Measurements from ENCODE around the gene RAB11FIP5. TPM values are rescaled to one million over a fixed set of nuclear protein-coding genes. Genes with fewer than 3 reads are reported as not detected.

The RAB11FIP5 gene
- total and polyA plus RNA-seq, 4 donors: 10.0 to 23.8 (median 11.8) TPM

DNA sequence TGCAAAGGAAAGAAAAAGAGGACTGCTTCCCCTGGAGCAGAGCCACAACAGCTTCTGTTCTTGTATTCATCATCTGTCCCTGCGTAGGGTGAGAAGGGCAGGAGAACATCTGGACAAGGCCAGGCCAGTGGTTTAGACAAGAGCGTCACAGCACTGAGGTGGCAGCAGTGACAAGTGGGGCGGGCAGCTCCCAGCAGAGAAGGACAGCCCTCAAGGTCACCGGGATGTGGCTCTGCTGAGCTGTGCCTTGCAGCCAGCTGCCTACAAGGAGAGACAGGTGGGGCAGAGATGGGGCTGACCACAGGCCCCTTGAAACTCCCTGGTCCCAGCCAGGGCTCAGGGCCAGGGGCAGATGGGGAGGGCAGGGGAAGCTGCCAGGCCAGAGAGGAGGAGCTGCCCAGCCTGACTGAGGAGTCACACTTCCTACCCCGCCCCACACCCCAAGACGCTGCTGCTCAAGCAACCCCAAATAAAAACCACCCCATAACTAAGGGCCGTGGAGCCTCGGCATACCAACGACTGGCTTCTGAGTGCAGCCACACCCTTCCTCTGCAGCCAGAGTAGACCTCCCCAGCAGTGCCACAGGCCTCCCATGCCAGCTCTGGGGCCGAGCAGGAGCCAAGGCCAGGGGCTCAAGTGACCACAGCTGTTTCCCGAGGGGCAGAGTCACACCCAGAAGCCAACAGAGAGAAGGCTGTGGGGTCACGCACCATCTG is 5.4 kb downstream of the RAB11FIP5 start:
- Histone ChIP-seq H3K27ac (ENCODE audit: low read depth in 1 of 2, low read length in 1 of 2) (peak overlapping the region; percentile 18 to 73), H3K4me3 (no peak overlapping the region), H3K27me3 (ENCODE audit: control insufficient read depth in 3 of 3, insufficient read depth in 3 of 3, low read length in 2 of 3) (no peaks in the 10 kb centered on the region), H3K4me1 (ENCODE audit: control insufficient read depth in 5 of 5, insufficient read depth in 5 of 5, low read length in 5 of 5) (peaks cover 0 to 21% (median 12%) of the 10 kb centered on the region in 5 donors), H3K9me3 (ENCODE audit: control insufficient read depth in 4 of 4, insufficient read depth in 3 of 4, low read length in 3 of 4) (no peaks in the 10 kb centered on the region), H3K36me3 (ENCODE audit: control insufficient read depth in 4 of 4, insufficient read depth in 4 of 4, low read length in 4 of 4) (no peaks in the 10 kb centered on the region), H3K9ac (ENCODE audit: insufficient read depth in 1 of 2, low read length in 2 of 2) (no peak overlapping the region)
- ATAC-seq (ENCODE audit: insufficient read depth, low FRiP score): peak; percentile 7
- DNase-seq: peak; percentile 31 to 48 (median 32)
- WGBS, 2 donors: 52 to 70% methylated on average over 12 of the region's 12 CpGs
- TF ChIP-seq, protein P1, sequence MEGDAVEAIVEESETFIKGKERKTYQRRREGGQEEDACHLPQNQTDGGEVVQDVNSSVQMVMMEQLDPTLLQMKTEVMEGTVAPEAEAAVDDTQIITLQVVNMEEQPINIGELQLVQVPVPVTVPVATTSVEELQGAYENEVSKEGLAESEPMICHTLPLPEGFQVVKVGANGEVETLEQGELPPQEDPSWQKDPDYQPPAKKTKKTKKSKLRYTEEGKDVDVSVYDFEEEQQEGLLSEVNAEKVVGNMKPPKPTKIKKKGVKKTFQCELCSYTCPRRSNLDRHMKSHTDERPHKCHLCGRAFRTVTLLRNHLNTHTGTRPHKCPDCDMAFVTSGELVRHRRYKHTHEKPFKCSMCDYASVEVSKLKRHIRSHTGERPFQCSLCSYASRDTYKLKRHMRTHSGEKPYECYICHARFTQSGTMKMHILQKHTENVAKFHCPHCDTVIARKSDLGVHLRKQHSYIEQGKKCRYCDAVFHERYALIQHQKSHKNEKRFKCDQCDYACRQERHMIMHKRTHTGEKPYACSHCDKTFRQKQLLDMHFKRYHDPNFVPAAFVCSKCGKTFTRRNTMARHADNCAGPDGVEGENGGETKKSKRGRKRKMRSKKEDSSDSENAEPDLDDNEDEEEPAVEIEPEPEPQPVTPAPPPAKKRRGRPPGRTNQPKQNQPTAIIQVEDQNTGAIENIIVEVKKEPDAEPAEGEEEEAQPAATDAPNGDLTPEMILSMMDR (IDR thresholded peaks at IDR 0.05; ENCODE audit: control extremely low read depth, extremely low read depth): no peak

GRCh38 chr2:73106791-73107190 is 6.0 kb downstream of the RAB11FIP5 start:
- peaks cover 0 to 17% (median 12%) of the 10 kb centered on the region in 5 donors for H3K4me1 ChIP-seq (ENCODE audit: control insufficient read depth in 5 of 5, insufficient read depth in 5 of 5, low read length in 5 of 5)
- no peak overlapping the region for H3K4me3 ChIP-seq
- DNase-seq (no peak), ATAC-seq (ENCODE audit: insufficient read depth, low FRiP score) (no peak)
- no peaks in the 10 kb centered on the region for H3K27me3 ChIP-seq (ENCODE audit: control insufficient read depth in 3 of 3, insufficient read depth in 3 of 3, low read length in 2 of 3)
- H3K9me3 ChIP-seq (ENCODE audit: control insufficient read depth in 4 of 4, insufficient read depth in 3 of 4, low read length in 3 of 4): no peaks in the 10 kb centered on the region
- peak overlapping the region in 1 of 2 donors; percentile 73 for H3K27ac ChIP-seq (ENCODE audit: low read depth in 1 of 2, low read length in 1 of 2)
- WGBS, 2 donors: 88 to 93% methylated on average over 3 of the region's 3 CpGs
- H3K36me3 ChIP-seq (ENCODE audit: control insufficient read depth in 4 of 4, insufficient read depth in 4 of 4, low read length in 4 of 4): no peaks in the 10 kb centered on the region
- TF ChIP-seq, protein P1 (IDR thresholded peaks at IDR 0.05; ENCODE audit: control extremely low read depth, extremely low read depth): no peak
- H3K9ac ChIP-seq (ENCODE audit: insufficient read depth in 1 of 2, low read length in 2 of 2): no peak overlapping the region

- ATAC-seq (ENCODE audit: insufficient read depth, low FRiP score) (no peak), DNase-seq (no peak)
- H3K27me3 ChIP-seq (ENCODE audit: control insufficient read depth in 3 of 3, insufficient read depth in 3 of 3, low read length in 2 of 3): no peaks in the 10 kb centered on the region
- no peaks in the 10 kb centered on the region for H3K9me3 ChIP-seq (ENCODE audit: control insufficient read depth in 4 of 4, insufficient read depth in 3 of 4, low read length in 3 of 4)
- TF ChIP-seq, protein P1 (IDR thresholded peaks at IDR 0.05; ENCODE audit: control extremely low read depth, extremely low read depth): no peak
- WGBS, 2 donors: 95 to 99% methylated on average over 2 of the region's 2 CpGs
- H3K4me3 ChIP-seq: no peak overlapping the region
- no peaks in the 10 kb centered on the region for H3K36me3 ChIP-seq (ENCODE audit: control insufficient read depth in 4 of 4, insufficient read depth in 4 of 4, low read length in 4 of 4)
- no peak overlapping the region for H3K9ac ChIP-seq (ENCODE audit: insufficient read depth in 1 of 2, low read length in 2 of 2)
- no peak overlapping the region for H3K27ac ChIP-seq (ENCODE audit: low read depth in 1 of 2, low read length in 1 of 2)
- peaks cover 0 to 17% (median 3%) of the 10 kb centered on the region in 5 donors for H3K4me1 ChIP-seq (ENCODE audit: control insufficient read depth in 5 of 5, insufficient read depth in 5 of 5, low read length in 5 of 5)
Measured at GRCh38 chr2:73105511-73105971, 7.2 kb downstream of the RAB11FIP5 start.

All from lung (tissue), 12 donors.